NT2/D1 (cell line): Measurements from ENCODE around the gene THOC5.
"Not testable (repeated sequence)": the region's sequence is repeated elsewhere in the genome, so short reads cannot be mapped to it uniquely, and the experiment has no call there.

ENCODE experiments used
- DNase-seq: peaks from one replicate; pipeline ENCODE4 v3.0.0-alpha.2; 2011; ENCODE audit warnings: low read depth, low spot score
- H3K27me3 ChIP-seq: 2 replicates; pipeline ENCODE4 v1.6.0; 2011; ENCODE audit warnings: mild to moderate bottlenecking; ENCODE audit not compliant: insufficient read length, insufficient read depth
- H3K36me3 ChIP-seq: 2 replicates; pipeline ENCODE4 v1.6.1; 2011; ENCODE audit warnings: mild to moderate bottlenecking, low read length, mixed read lengths; ENCODE audit not compliant: insufficient read depth, insufficient read length
- H3K4me1 ChIP-seq: 2 replicates; pipeline ENCODE4 v1.5.1; 2011; ENCODE audit not compliant: insufficient read depth, insufficient read length
- H3K4me3 ChIP-seq: 2 replicates; pipeline ENCODE4 v1.5.1; 2011; ENCODE audit warnings: low read depth; ENCODE audit not compliant: insufficient read length
- H3K9ac ChIP-seq: 2 replicates; pipeline ENCODE4 v1.6.0; 2011; ENCODE audit warnings: low read depth; ENCODE audit not compliant: insufficient read length
- H3K9me3 ChIP-seq: 2 replicates; pipeline ENCODE4 v1.5.1; 2011; ENCODE audit warnings: mild to moderate bottlenecking, low read length; ENCODE audit not compliant: insufficient read depth
- SUZ12 ChIP-seq: IDR thresholded peaks from 2 replicates; pipeline ENCODE4 v1.6.1; 2011; ENCODE audit not compliant: insufficient read length, insufficient read depth; ENCODE audit errors: extremely low read depth
- YY1 ChIP-seq: IDR thresholded peaks from 2 replicates; pipeline ENCODE4 v1.6.1; 2011; ENCODE audit not compliant: insufficient read length, insufficient read depth
- ZNF274 ChIP-seq: IDR thresholded peaks from 2 replicates; pipeline ENCODE4 v1.6.1; 2011; ENCODE audit warnings: mild to moderate bottlenecking, low read depth, low read length

The THOC5 gene

GRCh38 chr22:29555065-29555644, 1.6 kb upstream of the THOC5 start:
- H3K9ac ChIP-seq = no peak overlapping the region
- TF ChIP-seq SUZ12 (no peak), YY1 (no peak), ZNF274 (no peak)
- DNase-seq = no peak
- no peaks in the 10 kb centered on the region for H3K27me3 ChIP-seq
- H3K9me3 ChIP-seq = peaks cover 6% of the 10 kb centered on the region; the same call in 1 of the 2 replicates
- H3K4me3 ChIP-seq = no peak overlapping the region
- no peaks in the 10 kb centered on the region for H3K4me1 ChIP-seq
- peaks cover 56% of the 10 kb centered on the region for H3K36me3 ChIP-seq

GRCh38 chr22:29552357-29552756, 1.2 kb downstream of the THOC5 start:
- H3K27me3 ChIP-seq, H3K9ac ChIP-seq, H3K4me1 ChIP-seq, DNase-seq, H3K4me3 ChIP-seq, H3K9me3 ChIP-seq: not testable (repeated sequence)
- H3K36me3 ChIP-seq = peaks cover 60% of the 10 kb centered on the region

- no peak overlapping the region for H3K9ac ChIP-seq
- H3K36me3 ChIP-seq = peaks cover 59% of the 10 kb centered on the region
- TF ChIP-seq YY1 (no peak), ZNF274 (no peak), SUZ12 (no peak)
- no peaks in the 10 kb centered on the region for H3K4me1 ChIP-seq
- DNase-seq = no peak
- peaks cover 6% of the 10 kb centered on the region; the same call in 1 of the 2 replicates for H3K9me3 ChIP-seq
- no peaks in the 10 kb centered on the region for H3K27me3 ChIP-seq
- H3K4me3 ChIP-seq = no peak overlapping the region
Observed at GRCh38 chr22:29550005-29550404, 3.6 kb downstream of the THOC5 start.

GRCh38 chr22:29545045-29545444, 8.5 kb downstream of the THOC5 start:
- not testable (repeated sequence) for H3K9ac ChIP-seq, H3K4me1 ChIP-seq, H3K4me3 ChIP-seq, H3K27me3 ChIP-seq, H3K9me3 ChIP-seq, DNase-seq
- H3K36me3 ChIP-seq = peaks cover 70% of the 10 kb centered on the region

GRCh38 chr22:29541845-29542244, 11.7 kb downstream of the THOC5 start:
- DNase-seq = no peak
- peaks cover 65% of the 10 kb centered on the region for H3K36me3 ChIP-seq

GRCh38 chr22:29539105-29539504, 14.5 kb downstream of the THOC5 start:
- H3K4me1 ChIP-seq = no peaks in the 10 kb centered on the region
- no peak for TF ChIP-seq ZNF274

More at GRCh38 chr22:29541845-29542244, 11.7 kb downstream of the THOC5 start:
- Histone ChIP-seq H3K9me3 (no peaks in the 10 kb centered on the region), H3K27me3 (no peaks in the 10 kb centered on the region), H3K9ac (no peak overlapping the region), H3K4me3 (no peak overlapping the region), H3K4me1 (no peaks in the 10 kb centered on the region)
- TF ChIP-seq ZNF274 = no peak
- TF ChIP-seq SUZ12 = no peak
- TF ChIP-seq YY1 = no peak

GRCh38 chr22:29536411-29536810, 17.1 kb downstream of the THOC5 start:
- Histone ChIP-seq H3K27me3 (no peaks in the 10 kb centered on the region), H3K36me3 (peaks cover 71% of the 10 kb centered on the region), H3K4me3 (no peak overlapping the region), H3K9me3 (no peaks in the 10 kb centered on the region), H3K9ac (no peak overlapping the region), H3K4me1 (no peaks in the 10 kb centered on the region)
- DNase-seq = no peak
- no peak for TF ChIP-seq SUZ12
- TF ChIP-seq YY1 = no peak
- TF ChIP-seq ZNF274 = no peak

More at GRCh38 chr22:29539105-29539504, 14.5 kb downstream of the THOC5 start:
- H3K27me3 ChIP-seq = no peaks in the 10 kb centered on the region
- peaks cover 65% of the 10 kb centered on the region for H3K36me3 ChIP-seq
- H3K9ac ChIP-seq = no peak overlapping the region
- no peaks in the 10 kb centered on the region for H3K9me3 ChIP-seq
- no peak overlapping the region for H3K4me3 ChIP-seq
- no peak for DNase-seq

GRCh38 chr22:29531419-29531818, 22.1 kb downstream of the THOC5 start:
- no peak for DNase-seq
- Histone ChIP-seq H3K4me3 (no peak overlapping the region), H3K9ac (no peak overlapping the region), H3K9me3 (no peaks in the 10 kb centered on the region), H3K27me3 (no peaks in the 10 kb centered on the region), H3K4me1 (no peaks in the 10 kb centered on the region), H3K36me3 (peaks cover 73% of the 10 kb centered on the region)
- no peak for TF ChIP-seq SUZ12
- no peak for TF ChIP-seq YY1
- TF ChIP-seq ZNF274 = no peak
